Effector memory CD4-positive, alpha-beta T cell (primary cell): ENCODE data around the gene ACOXL.

Experiments used
- DNase-seq, 3 donors: peaks; one replicate each; pipeline ENCODE4 v3.0.0-alpha.2; 2020
- H3K27ac ChIP-seq: 2 replicates; pipeline ENCODE4 v1.7.0; 2013; ENCODE audit warnings: mild to moderate bottlenecking, low read length, moderate library complexity; ENCODE audit not compliant: insufficient read depth, poor library complexity, severe bottlenecking
- H3K27me3 ChIP-seq: replicated peaks from 2 replicates; pipeline ENCODE4 v1.7.0; 2013; ENCODE audit warnings: mild to moderate bottlenecking, low read length; ENCODE audit not compliant: insufficient read depth, control insufficient read depth, poor library complexity, severe bottlenecking
- H3K36me3 ChIP-seq: 2 replicates; pipeline ENCODE4 v1.7.0; 2013; ENCODE audit warnings: mild to moderate bottlenecking, low read length, moderate library complexity; ENCODE audit not compliant: control insufficient read depth, insufficient read depth
- H3K4me1 ChIP-seq: 2 replicates; pipeline ENCODE4 v1.7.0; 2013; ENCODE audit warnings: low read length, mild to moderate bottlenecking; ENCODE audit not compliant: control insufficient read depth, insufficient read depth, poor library complexity, severe bottlenecking
- H3K4me3 ChIP-seq: 2 replicates; pipeline ENCODE4 v1.7.0; 2013; ENCODE audit warnings: low read length, low read depth, mild to moderate bottlenecking; ENCODE audit not compliant: insufficient read depth, poor library complexity, severe bottlenecking
- H3K9me3 ChIP-seq: 2 replicates; pipeline ENCODE4 v1.7.0; 2013; ENCODE audit warnings: mild to moderate bottlenecking, low read length, moderate library complexity; ENCODE audit not compliant: control insufficient read depth

ACOXL gene

GRCh38 chr2:111048856-111049768 lies 316.7 kb downstream of the ACOXL start:
- Histone ChIP-seq H3K36me3 (no peaks in the 10 kb centered on the region), H3K27ac (no peak overlapping the region), H3K9me3 (no peaks in the 10 kb centered on the region), H3K4me1 (no peaks in the 10 kb centered on the region), H3K4me3 (no peak overlapping the region), H3K27me3 (no peaks in the 10 kb centered on the region)
- no peak for DNase-seq

- no peak for DNase-seq
- Histone ChIP-seq H3K36me3 (no peaks in the 10 kb centered on the region), H3K27me3 (no peaks in the 10 kb centered on the region), H3K4me3 (no peak overlapping the region), H3K27ac (no peak overlapping the region), H3K4me1 (no peaks in the 10 kb centered on the region), H3K9me3 (no peaks in the 10 kb centered on the region)
Observed at GRCh38 chr2:111049792-111050640, 317.6 kb downstream of the ACOXL start.

GRCh38 chr2:111050701-111051376 lies 318.5 kb downstream of the ACOXL start:
- Histone ChIP-seq H3K9me3 (no peaks in the 10 kb centered on the region), H3K4me1 (no peaks in the 10 kb centered on the region), H3K4me3 (no peak overlapping the region), H3K27ac (no peak overlapping the region), H3K27me3 (no peaks in the 10 kb centered on the region), H3K36me3 (no peaks in the 10 kb centered on the region)
- DNase-seq, result no peak

GRCh38 chr2:111052621-111053020 lies 320.2 kb downstream of the ACOXL start:
- Histone ChIP-seq H3K27ac (no peak overlapping the region), H3K4me1 (no peaks in the 10 kb centered on the region), H3K36me3 (no peaks in the 10 kb centered on the region), H3K9me3 (no peaks in the 10 kb centered on the region), H3K4me3 (no peak overlapping the region), H3K27me3 (no peaks in the 10 kb centered on the region)
- no peak for DNase-seq

- no peaks in the 10 kb centered on the region for H3K4me1 ChIP-seq
- no peak for DNase-seq
- no peak overlapping the region for H3K27ac ChIP-seq
- no peaks in the 10 kb centered on the region for H3K9me3 ChIP-seq
- H3K27me3 ChIP-seq, result no peaks in the 10 kb centered on the region
- H3K4me3 ChIP-seq, result no peak overlapping the region
- H3K36me3 ChIP-seq, result no peaks in the 10 kb centered on the region
Observed at GRCh38 chr2:111053266-111053665, 320.9 kb downstream of the ACOXL start.

GRCh38 chr2:111053825-111054515 lies 321.6 kb downstream of the ACOXL start:
- no peaks in the 10 kb centered on the region for H3K27me3 ChIP-seq
- DNase-seq, result no peak
- H3K4me1 ChIP-seq, result no peaks in the 10 kb centered on the region

GRCh38 chr2:111054791-111055691 lies 322.7 kb downstream of the ACOXL start:
- H3K27ac ChIP-seq, result no peak overlapping the region
- H3K36me3 ChIP-seq, result no peaks in the 10 kb centered on the region
- H3K4me1 ChIP-seq, result no peaks in the 10 kb centered on the region
- DNase-seq, result no peak
- H3K4me3 ChIP-seq, result no peak overlapping the region
- no peaks in the 10 kb centered on the region for H3K27me3 ChIP-seq
- H3K9me3 ChIP-seq, result peaks cover under 1% of the 10 kb centered on the region

More at GRCh38 chr2:111053825-111054515, 321.6 kb downstream of the ACOXL start:
- Histone ChIP-seq H3K4me3 (no peak overlapping the region), H3K36me3 (no peaks in the 10 kb centered on the region), H3K27ac (no peak overlapping the region), H3K9me3 (no peaks in the 10 kb centered on the region)

- no peaks in the 10 kb centered on the region for H3K36me3 ChIP-seq
- no peak for DNase-seq
- H3K27ac ChIP-seq, result no peak overlapping the region
- no peak overlapping the region for H3K4me3 ChIP-seq
- no peaks in the 10 kb centered on the region for H3K27me3 ChIP-seq
- peaks cover 3% of the 10 kb centered on the region for H3K9me3 ChIP-seq
- H3K4me1 ChIP-seq, result no peaks in the 10 kb centered on the region
Observed at GRCh38 chr2:111055735-111056134, 323.4 kb downstream of the ACOXL start.

GRCh38 chr2:111057045-111057444 lies 324.7 kb downstream of the ACOXL start:
- no peak for DNase-seq
- Histone ChIP-seq H3K27ac (no peak overlapping the region), H3K36me3 (no peaks in the 10 kb centered on the region), H3K4me3 (no peak overlapping the region), H3K4me1 (no peaks in the 10 kb centered on the region), H3K9me3 (peaks cover 3% of the 10 kb centered on the region), H3K27me3 (no peaks in the 10 kb centered on the region)
